Neuronal stem cell (in vitro differentiated cells): ENCODE data around the gene MYO15B.

ENCODE experiments used
- DNase-seq: peaks from one replicate; pipeline ENCODE4 v3.0.0-alpha.2; 2013; ENCODE audit warnings: low spot score
- H2AFZ ChIP-seq: one replicate; pipeline ENCODE4 v1.6.1; 2013; ENCODE audit warnings: mild to moderate bottlenecking, low read length, inconsistent platforms
- H2AK5ac ChIP-seq: 2 replicates; pipeline ENCODE4 v1.6.1; 2013; ENCODE audit warnings: low read depth, mild to moderate bottlenecking, inconsistent platforms, low read length, moderate library complexity, mixed read lengths
- H2BK120ac ChIP-seq: 2 replicates; pipeline ENCODE4 v1.6.1; 2013; ENCODE audit warnings: low read depth, mild to moderate bottlenecking, inconsistent platforms, low read length, moderate library complexity, mixed read lengths
- H2BK12ac ChIP-seq: one replicate; pipeline ENCODE4 v1.6.1; 2013; ENCODE audit warnings: low read length, inconsistent platforms
- H2BK15ac ChIP-seq: 2 replicates; pipeline ENCODE4 v1.6.1; 2013; ENCODE audit warnings: mild to moderate bottlenecking, low read length, inconsistent platforms, mixed read lengths
- H2BK5ac ChIP-seq: one replicate; pipeline ENCODE4 v1.6.1; 2013; ENCODE audit warnings: inconsistent platforms, mild to moderate bottlenecking, low read length, moderate library complexity
- H3K14ac ChIP-seq: one replicate; pipeline ENCODE4 v1.6.1; 2013; ENCODE audit warnings: low read length, inconsistent platforms
- H3K18ac ChIP-seq: 2 replicates; pipeline ENCODE4 v1.6.1; 2013; ENCODE audit warnings: low read length, inconsistent platforms
- H3K23ac ChIP-seq: 2 replicates; pipeline ENCODE4 v1.6.1; 2013; ENCODE audit warnings: low read depth, mild to moderate bottlenecking, mixed read lengths, low read length, inconsistent platforms; ENCODE audit not compliant: poor library complexity
- H3K27ac ChIP-seq: replicated peaks from 3 replicates; pipeline ENCODE4 v1.5.1; 2013; ENCODE audit warnings: low read length, inconsistent platforms
- H3K27me3 ChIP-seq, 3 experiments: 2 replicates each; pipeline ENCODE4 v1.6.1; 2013; ENCODE audit warnings: low read length in 3 of 3, mild to moderate bottlenecking in 2 of 3, inconsistent platforms in 1 of 3, low read depth in 1 of 3, mixed read lengths in 1 of 3, moderate library complexity in 1 of 3; ENCODE audit not compliant: control insufficient read depth in 3 of 3, insufficient read depth in 3 of 3
- H3K36me3 ChIP-seq, 2 donors: replicated peaks in 1 of 2; 2 replicates each; pipeline ENCODE4 v1.6.1; 2013; ENCODE audit warnings: low read length in 2 of 2; ENCODE audit not compliant: control insufficient read depth in 2 of 2, insufficient read depth in 2 of 2
- H3K4ac ChIP-seq: 2 replicates; pipeline ENCODE4 v1.6.1; 2013; ENCODE audit warnings: inconsistent platforms, mild to moderate bottlenecking, low read length, moderate library complexity
- H3K4me1 ChIP-seq, 2 donors: 1 replicate in 1 of 2; 2 replicates in 1 of 2; pipeline ENCODE4 v1.6.1; 2013; ENCODE audit warnings: low read length in 2 of 2, low read depth in 1 of 2; ENCODE audit not compliant: control insufficient read depth in 2 of 2, insufficient read depth in 1 of 2
- H3K4me2 ChIP-seq: one replicate; pipeline ENCODE4 v1.6.1; 2013; ENCODE audit warnings: mild to moderate bottlenecking, low read length, inconsistent platforms; ENCODE audit not compliant: insufficient read depth, poor library complexity, severe bottlenecking
- H3K4me3 ChIP-seq, 2 donors: 2 replicates each; pipeline ENCODE4 v1.5.1; 2013; ENCODE audit warnings: low read length in 2 of 2, mild to moderate bottlenecking in 2 of 2, inconsistent platforms in 1 of 2, moderate library complexity in 1 of 2
- H3K79me1 ChIP-seq: one replicate; pipeline ENCODE4 v1.6.1; 2013; ENCODE audit warnings: low read depth, mild to moderate bottlenecking, inconsistent platforms, low read length, moderate library complexity
- H3K9ac ChIP-seq: one replicate; pipeline ENCODE4 v1.6.1; 2013; ENCODE audit warnings: mild to moderate bottlenecking, low read depth, low read length, inconsistent platforms; ENCODE audit not compliant: poor library complexity
- H3K9me3 ChIP-seq, 2 donors: replicated peaks in 1 of 2; 2 replicates each; pipeline versions ENCODE3 to v1.6.1; 2013; ENCODE audit warnings: low read length in 2 of 2, mild to moderate bottlenecking in 2 of 2, inconsistent platforms in 1 of 2, low read depth in 1 of 2, mixed read lengths in 1 of 2, moderate library complexity in 1 of 2; ENCODE audit not compliant: control insufficient read depth in 2 of 2, insufficient read depth in 1 of 2
- H4K8ac ChIP-seq: one replicate; pipeline ENCODE4 v1.6.1; 2013; ENCODE audit warnings: low read depth, mild to moderate bottlenecking, inconsistent platforms, low read length, moderate library complexity
- H4K91ac ChIP-seq: one replicate; pipeline ENCODE4 v1.6.1; 2013; ENCODE audit warnings: low read length, low read depth, mild to moderate bottlenecking, inconsistent platforms; ENCODE audit not compliant: poor library complexity
- WGBS, 2 donors: extraction: QIAGEN DNeasy Blood & Tissue Kit; methylation state at CpG; one replicate each; pipeline ENCODE4 v1.1.7; 2013; ENCODE audit warnings: missing lambda C conversion rate in 2 of 2, mixed read lengths in 1 of 2; ENCODE audit not compliant: insufficient read length in 2 of 2, insufficient replicate concordance in 1 of 2; ENCODE audit errors: extremely low coverage in 2 of 2; 5-methylcytosine and 5-hydroxymethylcytosine counted together

The MYO15B gene

DNA sequence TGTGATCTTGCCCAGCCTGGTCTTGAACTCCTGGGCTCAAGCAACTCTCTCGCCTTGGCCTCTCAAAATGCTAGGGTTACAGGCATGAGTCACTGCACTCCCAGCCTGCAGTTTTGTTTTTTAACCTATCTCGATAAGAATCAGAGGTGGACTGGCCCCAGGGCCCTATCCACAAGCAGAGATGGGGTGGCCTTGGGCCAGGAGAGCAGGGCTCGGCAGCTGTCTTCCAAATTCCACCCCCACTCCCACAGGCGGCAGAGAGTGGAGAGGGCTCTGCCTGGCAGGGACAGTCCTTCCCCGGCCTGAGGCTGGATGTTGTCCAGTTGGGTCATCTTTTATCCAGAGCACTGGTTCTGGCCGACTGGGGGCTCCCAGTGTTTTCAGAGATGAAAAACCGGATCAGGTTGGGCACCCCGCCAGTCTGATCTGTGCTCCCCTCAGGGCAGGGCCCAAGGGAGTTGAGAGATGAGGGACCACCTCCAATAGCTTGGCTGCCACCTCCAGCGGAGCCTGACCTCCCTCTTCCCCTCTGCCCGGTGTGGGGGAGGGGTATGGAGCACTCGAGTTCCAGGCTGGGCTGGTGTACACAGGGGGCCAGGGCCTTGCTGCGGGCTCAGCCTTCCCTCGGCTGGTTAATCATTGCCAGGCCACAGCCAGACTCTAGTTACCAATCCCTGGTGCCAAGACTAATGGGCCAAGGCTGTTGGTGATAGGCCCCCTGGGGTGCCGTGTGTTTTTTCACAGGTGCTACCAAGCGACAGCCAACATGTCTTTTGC is 30.3 kb upstream of the MYO15B start:
- Histone ChIP-seq H3K4me2 (no peak overlapping the region), H4K8ac (peak overlapping the region; percentile 65), H3K27me3 (no peaks in the 10 kb centered on the region), H4K91ac (no peak overlapping the region), H2BK120ac (no peak overlapping the region), H3K36me3 (no peaks in the 10 kb centered on the region), H3K18ac (peak overlapping the region; percentile 44), H2AK5ac (peak overlapping the region; percentile 92), H3K23ac (no peak overlapping the region), H2AFZ (no peak overlapping the region), H3K27ac (no peak overlapping the region), H3K14ac (peak overlapping the region; percentile 82), H2BK12ac (no peak overlapping the region), H2BK5ac (peak overlapping the region; percentile 66), H3K9me3 (no peaks in the 10 kb centered on the region), H3K9ac (no peak overlapping the region), H3K79me1 (peaks cover 5% of the 10 kb centered on the region), H3K4me3 (no peak overlapping the region), H3K4me1 (peaks cover 5 to 14% of the 10 kb centered on the region in 2 donors), H3K4ac (no peak overlapping the region), H2BK15ac (peak overlapping the region; percentile 92)
- no CpG with 5 or more reads among the region's 15 CpGs for WGBS, 2 donors
- DNase-seq: no peak

DNA sequence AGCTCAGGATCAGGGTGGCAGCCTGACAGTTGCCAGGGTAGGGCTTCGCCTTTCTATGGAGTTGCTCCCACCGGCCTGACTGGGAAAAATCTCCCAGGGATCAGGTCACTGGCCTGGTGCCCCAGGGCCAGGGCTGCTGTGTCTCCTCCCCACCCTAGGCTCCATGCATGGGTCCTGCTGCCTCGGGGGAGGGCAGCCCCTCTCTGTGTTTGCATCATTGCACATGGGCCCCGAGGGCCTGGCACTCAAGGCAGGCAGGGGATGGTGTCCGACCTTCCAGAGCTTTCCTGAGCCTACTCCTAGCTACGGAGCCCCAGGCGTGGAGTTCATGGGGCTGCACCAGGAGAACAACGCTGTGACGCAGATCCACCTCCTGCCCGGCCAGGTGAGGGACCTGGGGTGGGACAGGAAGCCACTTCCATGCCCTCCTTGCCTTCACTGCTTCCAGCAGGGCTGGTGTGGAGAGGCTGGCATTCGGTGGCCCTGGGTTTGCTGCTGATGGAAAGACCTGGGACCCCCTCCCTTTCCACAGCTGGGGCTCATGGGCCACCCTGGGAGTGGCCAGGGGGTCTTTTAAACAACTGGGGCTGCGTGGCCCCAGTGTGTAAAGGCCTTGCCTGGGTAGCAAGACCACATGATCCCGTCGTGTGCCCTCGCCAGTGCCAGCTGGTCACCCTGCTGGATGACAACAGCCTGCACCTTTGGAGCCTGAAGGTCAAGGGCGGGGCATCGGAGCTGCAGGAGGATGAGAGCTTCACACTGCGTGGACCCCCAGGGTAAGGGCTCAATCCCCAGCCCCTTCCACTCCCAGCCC is 29.5 kb upstream of the MYO15B start:
- Histone ChIP-seq H2AFZ (no peak overlapping the region), H2BK15ac (no peak overlapping the region), H3K18ac (peak overlapping the region; percentile 48), H3K4ac (peak overlapping the region; percentile 3), H4K8ac (no peak overlapping the region), H4K91ac (no peak overlapping the region), H3K23ac (peak overlapping the region; percentile 65), H3K4me2 (no peak overlapping the region), H3K79me1 (peaks cover 5% of the 10 kb centered on the region), H3K9ac (no peak overlapping the region), H3K9me3 (no peaks in the 10 kb centered on the region), H2BK5ac (no peak overlapping the region), H3K4me1 (peaks cover 2 to 9% of the 10 kb centered on the region in 2 donors), H2AK5ac (peak overlapping the region; percentile 92), H2BK120ac (no peak overlapping the region), H3K27ac (no peak overlapping the region), H3K36me3 (no peaks in the 10 kb centered on the region), H3K27me3 (no peaks in the 10 kb centered on the region), H3K4me3 (no peak overlapping the region), H3K14ac (peak overlapping the region; percentile 82), H2BK12ac (peak overlapping the region; percentile 22)
- no peak for DNase-seq
- no CpG with 5 or more reads among the region's 18 CpGs for WGBS, 2 donors

DNA sequence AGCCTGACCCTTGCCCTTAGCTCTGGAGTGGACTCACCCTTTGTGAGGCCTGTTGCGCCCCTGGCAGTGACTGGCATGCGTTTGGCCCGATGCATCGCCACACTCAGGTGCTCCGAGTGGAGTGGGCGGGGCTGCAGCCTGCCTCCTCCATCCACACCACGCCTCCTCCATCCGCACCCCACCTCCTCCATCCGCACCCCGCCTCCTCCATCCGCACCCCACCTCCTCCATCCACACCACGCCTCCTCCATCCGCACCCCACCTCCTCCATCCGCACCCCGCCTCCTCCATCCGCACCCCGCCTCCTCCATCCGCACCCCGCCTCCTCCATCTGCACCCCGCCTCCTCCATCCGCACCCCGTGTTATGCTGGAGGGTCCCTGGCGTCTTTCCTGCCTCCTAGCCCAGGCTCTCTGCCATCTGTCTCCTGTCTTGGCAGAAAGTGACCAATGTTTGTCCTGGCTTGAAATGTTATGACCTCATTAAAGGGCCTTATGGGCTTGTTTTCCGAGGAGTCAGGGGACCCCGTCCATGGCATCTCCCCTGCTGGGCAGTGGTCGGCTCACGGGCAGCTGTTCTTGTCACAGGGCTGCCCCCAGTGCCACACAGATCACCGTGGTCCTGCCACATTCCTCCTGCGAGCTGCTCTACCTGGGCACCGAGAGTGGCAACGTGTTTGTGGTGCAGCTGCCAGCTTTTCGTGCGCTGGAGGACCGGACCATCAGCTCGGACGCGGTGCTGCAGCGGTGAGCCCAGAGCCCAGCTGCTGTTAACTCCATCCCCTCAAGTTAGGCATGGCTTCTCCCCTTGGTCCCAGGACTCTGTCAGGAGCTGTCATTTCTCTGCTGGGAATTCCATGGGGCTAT is 28.7 kb upstream of the MYO15B start:
- Histone ChIP-seq H3K9me3 (no peaks in the 10 kb centered on the region), H3K23ac (peak overlapping the region; percentile 89), H3K27ac (no peak overlapping the region), H2BK15ac (no peak overlapping the region), H3K4me1 (peaks cover 2 to 7% of the 10 kb centered on the region in 2 donors), H2AFZ (no peak overlapping the region), H3K27me3 (peaks cover 0 to 7% (median 0%) of the 10 kb centered on the region in 3 experiments), H4K8ac (no peak overlapping the region), H3K4me2 (no peak overlapping the region), H3K4ac (no peak overlapping the region), H4K91ac (no peak overlapping the region), H3K14ac (no peak overlapping the region), H2BK12ac (no peak overlapping the region), H3K79me1 (peaks cover 5% of the 10 kb centered on the region), H3K4me3 (peak overlapping the region in 1 of 2 donors; percentile 42), H3K9ac (no peak overlapping the region), H2BK5ac (peak overlapping the region; percentile 75), H2BK120ac (no peak overlapping the region), H3K36me3 (peaks cover 0 to 4% of the 10 kb centered on the region in 2 donors), H2AK5ac (no peak overlapping the region), H3K18ac (peak overlapping the region; percentile 71)
- no peak for DNase-seq
- WGBS, 2 donors: no CpG with 5 or more reads among the region's 38 CpGs
